K562 (cell line): Measurements from ENCODE around the gene PTRHD1. TPM values are rescaled to one million over a fixed set of nuclear protein-coding genes. Genes with fewer than 3 reads are reported as not detected.

Experiments
- ARID1B ChIP-seq: fragments of 450-650 bp; IDR thresholded peaks from 2 replicates; pipeline ENCODE4 v1.6.1; 2016; ENCODE audit warnings: antibody characterized with exemption, mild to moderate bottlenecking, inconsistent platforms
- ARID3B ChIP-seq: fragments of 250-450 bp; sonication (Bioruptor Pico); IDR thresholded peaks from 2 replicates; pipeline ENCODE4 v1.4.0; 2020; ENCODE audit warnings: borderline replicate concordance
- CBFA2T3 ChIP-seq: fragments of 450-650 bp; IDR thresholded peaks from 2 replicates; pipeline ENCODE4 v1.6.1; 2017
- CBX8 ChIP-seq: fragments of 200-600 bp; sonication (generic); IDR thresholded peaks from 2 replicates; pipeline ENCODE4 v1.6.1; 2012; ENCODE audit warnings: borderline replicate concordance, mixed run types, low read depth, mild to moderate bottlenecking, moderate library complexity, mixed read lengths, low read length, control low read depth, inconsistent platforms; ENCODE audit not compliant: poor library complexity, severe bottlenecking; ENCODE audit errors: extremely low read depth
- DPF2 ChIP-seq: fragments of 450-650 bp; IDR thresholded peaks from 2 replicates; pipeline ENCODE4 v1.6.1; 2016
- FOXJ2 ChIP-seq: fragments of 200-800 bp; sonication (Bioruptor generic); IDR thresholded peaks from 2 replicates; pipeline ENCODE4 v1.6.1; 2016; ENCODE audit warnings: missing genetic modification characterization, missing compliant biosample characterization
- KDM1A ChIP-seq, 2 experiments: fragments of 450-650 bp; IDR thresholded peaks; 2 replicates each; pipeline ENCODE4 v1.6.1; 2016; ENCODE audit warnings: mild to moderate bottlenecking in 2 of 2
- MIER1 ChIP-seq: fragments of 450-650 bp; IDR thresholded peaks from 2 replicates; pipeline ENCODE4 v1.6.1; 2016; ENCODE audit warnings: antibody characterized with exemption, mild to moderate bottlenecking, low read depth
- NCOR1 ChIP-seq: fragments of 450-650 bp; IDR thresholded peaks from 2 replicates; pipeline ENCODE4 v1.6.1; 2016; ENCODE audit warnings: mild to moderate bottlenecking, moderate library complexity
- POLR2A ChIP-seq: fragments of 450-650 bp; conservative IDR thresholded peaks from 2 replicates; pipeline ENCODE4 v1.6.1; 2016
- POLR2AphosphoS2 ChIP-seq: IDR thresholded peaks from 2 replicates; pipeline ENCODE4 v1.6.1; 2012; ENCODE audit warnings: low read length, improper control_type of control experiment
- SAFB ChIP-seq: fragments of 200-400 bp; formaldehyde crosslinking; IDR thresholded peaks from 2 replicates; pipeline ENCODE4 v1.6.1; 2017; ENCODE audit warnings: low read depth, low read length, borderline replicate concordance
- STAT6 ChIP-seq: sonication (generic); formaldehyde crosslinking; IDR thresholded peaks from 2 replicates; pipeline ENCODE4 v1.8.1; 2023; ENCODE audit warnings: mild to moderate bottlenecking, missing genetic modification reagents
- TAL1 ChIP-seq: fragments of 450-650 bp; IDR thresholded peaks from 2 replicates; pipeline ENCODE4 v1.6.1; 2016; ENCODE audit warnings: mild to moderate bottlenecking
- TEAD4 ChIP-seq, 2 experiments: sonication (generic) in 1 of 2; formaldehyde crosslinking in 1 of 2; IDR thresholded peaks; 2 replicates each; pipeline versions ENCODE4 v1.6.1 to v1.8.0; 2012 to 2022; ENCODE audit warnings: borderline replicate concordance in 1 of 2, inconsistent platforms in 1 of 2, low read length in 1 of 2, mild to moderate bottlenecking in 1 of 2, missing genetic modification reagents in 1 of 2
- ZBTB8A ChIP-seq: fragments of 450-650 bp; IDR thresholded peaks from 2 replicates; pipeline ENCODE4 v1.6.1; 2018; ENCODE audit warnings: mild to moderate bottlenecking, moderate library complexity; ENCODE audit not compliant: partially characterized antibody
- ZFX ChIP-seq: sonication (generic); formaldehyde crosslinking; IDR thresholded peaks from 2 replicates; pipeline ENCODE4 v1.8.0; 2022; ENCODE audit warnings: mild to moderate bottlenecking, missing genetic modification reagents, moderate library complexity
- ZKSCAN8 ChIP-seq: fragments of 200-800 bp; sonication (Bioruptor generic); IDR thresholded peaks from 2 replicates; pipeline ENCODE4 v1.6.1; 2016; ENCODE audit warnings: missing genetic modification characterization, missing compliant biosample characterization
- ZNF408 ChIP-seq: fragments of 250-450 bp; sonication (Bioruptor Pico); IDR thresholded peaks from 2 replicates; pipeline ENCODE4 v1.4.0; 2020; ENCODE audit warnings: low read depth, mild to moderate bottlenecking, moderate library complexity
- polyA plus RNA-seq, 8 experiments: library from polyadenylated mRNA; depleted of rRNA in 4 of 8; stranded (reverse) in 5 of 8; unstranded in 3 of 8; fragments of >200 nt; fragmentation: Nextera tagmentation in 2 of 8; fragmentation: Illumina TruSeq in 1 of 8; extraction: Ambion mirVana in 2 of 8; extraction: Trizol in 1 of 8; gene quantifications; 2 replicates each; pipeline versions ENCODE4 v1.2.1 to v1.2.3, GENCODE V29; 2011 to 2014; ENCODE audit warnings: inconsistent platforms in 1 of 8, missing spikeins in 1 of 8
- total RNA-seq, 7 experiments: library from RNA; depleted of rRNA in 6 of 7; stranded (reverse); fragments of >200 nt in 6 of 7; fragmentation: Illumina TruSeq in 2 of 7; extraction: Trizol in 2 of 7; gene quantifications; 2 replicates each; pipeline versions ENCODE4 v1.2.1 to v1.2.3, GENCODE V29; 2011 to 2021; ENCODE audit warnings: low replicate concordance in 1 of 7
- TF ChIP-seq, protein P1 (sequence below): sonication (generic); IDR thresholded peaks from 2 replicates; pipeline ENCODE4 v1.6.1; 2016
- TF ChIP-seq, protein P2 (sequence below): fragments of 450-650 bp; formaldehyde crosslinking; IDR thresholded peaks from 2 replicates; pipeline ENCODE4 v1.4.0; 2020; ENCODE audit warnings: mild to moderate bottlenecking
- TF ChIP-seq, protein P3 (sequence below): fragments of 450-650 bp; IDR thresholded peaks from 2 replicates; pipeline ENCODE4 v1.6.1; 2016; ENCODE audit warnings: missing biosample characterization, missing genetic modification characterization

Gene PTRHD1
- total and polyA plus RNA-seq, 9 of the 15 experiments (the other 6 are each of a cell fraction or from before 2014, with no cell fraction given): 15.8 to 83.2 (median 46.6) TPM

- no peak for TF ChIP-seq ARID3B (CRISPR knock-in tag)
- TF ChIP-seq TEAD4 (IDR thresholded peaks at IDR 0.05; ENCODE audit: low read length): peak; percentile 32; the same call in 1 of the 2 replicates
- no peak for TF ChIP-seq TEAD4 (CRISPR knock-in tag; IDR thresholded peaks at IDR 0.05; ENCODE audit: borderline replicate concordance)
- no peak for TF ChIP-seq ZBTB8A
- TF ChIP-seq POLR2A: no peak
- TF ChIP-seq, protein P1, sequence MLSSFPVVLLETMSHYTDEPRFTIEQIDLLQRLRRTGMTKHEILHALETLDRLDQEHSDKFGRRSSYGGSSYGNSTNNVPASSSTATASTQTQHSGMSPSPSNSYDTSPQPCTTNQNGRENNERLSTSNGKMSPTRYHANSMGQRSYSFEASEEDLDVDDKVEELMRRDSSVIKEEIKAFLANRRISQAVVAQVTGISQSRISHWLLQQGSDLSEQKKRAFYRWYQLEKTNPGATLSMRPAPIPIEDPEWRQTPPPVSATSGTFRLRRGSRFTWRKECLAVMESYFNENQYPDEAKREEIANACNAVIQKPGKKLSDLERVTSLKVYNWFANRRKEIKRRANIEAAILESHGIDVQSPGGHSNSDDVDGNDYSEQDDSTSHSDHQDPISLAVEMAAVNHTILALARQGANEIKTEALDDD: 0 out of 2 replicates have a peak, but pooled peaks have one; percentile 16
- peak; percentile 60; the same call in 1 of the 2 replicates for TF ChIP-seq DPF2
- no peak for TF ChIP-seq ZKSCAN8 (CRISPR knock-in tag)
- no peak for TF ChIP-seq ZFX (CRISPR knock-in tag)
- TF ChIP-seq SAFB: no peak
- peak; percentile 69 for TF ChIP-seq ARID1B
- TF ChIP-seq KDM1A (IDR thresholded peaks at IDR 0.05): peak; percentile 58 to 67
- no peak for TF ChIP-seq ZNF408 (CRISPR knock-in tag)
- TF ChIP-seq, protein P2, sequence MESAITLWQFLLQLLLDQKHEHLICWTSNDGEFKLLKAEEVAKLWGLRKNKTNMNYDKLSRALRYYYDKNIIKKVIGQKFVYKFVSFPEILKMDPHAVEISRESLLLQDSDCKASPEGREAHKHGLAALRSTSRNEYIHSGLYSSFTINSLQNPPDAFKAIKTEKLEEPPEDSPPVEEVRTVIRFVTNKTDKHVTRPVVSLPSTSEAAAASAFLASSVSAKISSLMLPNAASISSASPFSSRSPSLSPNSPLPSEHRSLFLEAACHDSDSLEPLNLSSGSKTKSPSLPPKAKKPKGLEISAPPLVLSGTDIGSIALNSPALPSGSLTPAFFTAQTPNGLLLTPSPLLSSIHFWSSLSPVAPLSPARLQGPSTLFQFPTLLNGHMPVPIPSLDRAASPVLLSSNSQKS (CRISPR knock-in tag): no peak
- TF ChIP-seq, protein P3, sequence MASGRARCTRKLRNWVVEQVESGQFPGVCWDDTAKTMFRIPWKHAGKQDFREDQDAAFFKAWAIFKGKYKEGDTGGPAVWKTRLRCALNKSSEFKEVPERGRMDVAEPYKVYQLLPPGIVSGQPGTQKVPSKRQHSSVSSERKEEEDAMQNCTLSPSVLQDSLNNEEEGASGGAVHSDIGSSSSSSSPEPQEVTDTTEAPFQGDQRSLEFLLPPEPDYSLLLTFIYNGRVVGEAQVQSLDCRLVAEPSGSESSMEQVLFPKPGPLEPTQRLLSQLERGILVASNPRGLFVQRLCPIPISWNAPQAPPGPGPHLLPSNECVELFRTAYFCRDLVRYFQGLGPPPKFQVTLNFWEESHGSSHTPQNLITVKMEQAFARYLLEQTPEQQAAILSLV (tag): no peak
- no peak for TF ChIP-seq MIER1
- no peak for TF ChIP-seq CBX8
- peak; percentile 79 for TF ChIP-seq CBFA2T3
- no peak for TF ChIP-seq STAT6
- TF ChIP-seq POLR2AphosphoS2: 0 out of 2 replicates have a peak, but pooled peaks have one; percentile 53
- no peak for TF ChIP-seq FOXJ2 (tag)
- TF ChIP-seq TAL1: peak; percentile 51; the same call in 1 of the 2 replicates
- peak; percentile 55 for TF ChIP-seq NCOR1
These were observed 22.1 kb downstream of the PTRHD1 start (continued) for GRCh38 chr2:24771061-24771460.
